ENCODE measurements around the gene ATP11A.
A peak's percentile ranks its signal among the peaks of the same experiment; 100 is the strongest.
"Not testable (repeated sequence)": the region's sequence is repeated elsewhere in the genome, so short reads cannot be mapped to it uniquely, and the experiment has no call there.

ATP11A gene

DNA sequence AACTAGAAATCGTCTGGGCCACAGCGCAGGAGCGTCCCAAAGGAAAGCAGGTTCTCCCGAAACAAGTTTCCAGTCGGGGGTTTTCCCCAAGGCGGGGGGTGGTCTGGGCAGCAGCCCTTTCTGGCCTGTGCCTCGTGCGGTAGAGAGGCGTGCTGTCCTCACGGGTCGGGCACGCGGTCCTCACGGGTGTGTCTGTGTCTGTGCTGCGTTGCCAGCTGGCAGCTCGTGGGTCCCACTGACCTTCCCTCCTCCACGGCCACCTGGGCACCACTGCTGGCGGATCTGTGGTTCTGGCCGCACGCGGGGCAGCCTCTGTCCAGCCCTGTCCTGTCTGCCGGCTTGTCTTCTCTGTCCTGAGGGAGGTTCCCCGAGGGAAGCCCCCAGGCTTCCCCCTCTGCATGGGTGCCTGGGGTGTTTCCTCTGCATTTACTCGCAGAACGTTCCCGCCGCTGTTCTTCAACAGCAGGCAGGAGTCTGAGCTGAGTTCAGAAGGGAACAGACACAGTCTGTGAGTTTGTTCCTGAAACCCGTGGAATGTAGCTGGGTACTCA is 181.0 kb downstream of the ATP11A start:
- no peak for DNase-seq

DNA sequence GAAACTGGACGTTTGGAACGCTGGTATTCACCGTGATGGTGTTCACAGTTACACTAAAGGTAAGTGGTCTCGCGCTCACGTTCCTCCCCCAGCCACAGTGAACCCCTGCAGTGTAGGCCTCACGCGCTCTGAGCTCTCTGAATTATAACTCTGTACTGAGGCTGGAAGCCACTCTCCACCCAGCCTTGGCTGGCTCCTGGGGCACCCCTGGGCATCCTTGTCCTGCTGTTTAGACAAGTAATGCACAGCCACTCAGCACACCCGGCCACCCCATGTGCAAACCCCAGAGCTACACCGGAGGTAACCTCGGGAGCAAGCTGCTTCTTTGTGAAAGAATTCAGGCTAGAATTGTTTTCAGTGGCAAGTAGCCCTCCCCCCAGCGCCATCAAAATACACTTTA is 181.9 kb downstream of the ATP11A start:
- DNase-seq: no peak

DNA sequence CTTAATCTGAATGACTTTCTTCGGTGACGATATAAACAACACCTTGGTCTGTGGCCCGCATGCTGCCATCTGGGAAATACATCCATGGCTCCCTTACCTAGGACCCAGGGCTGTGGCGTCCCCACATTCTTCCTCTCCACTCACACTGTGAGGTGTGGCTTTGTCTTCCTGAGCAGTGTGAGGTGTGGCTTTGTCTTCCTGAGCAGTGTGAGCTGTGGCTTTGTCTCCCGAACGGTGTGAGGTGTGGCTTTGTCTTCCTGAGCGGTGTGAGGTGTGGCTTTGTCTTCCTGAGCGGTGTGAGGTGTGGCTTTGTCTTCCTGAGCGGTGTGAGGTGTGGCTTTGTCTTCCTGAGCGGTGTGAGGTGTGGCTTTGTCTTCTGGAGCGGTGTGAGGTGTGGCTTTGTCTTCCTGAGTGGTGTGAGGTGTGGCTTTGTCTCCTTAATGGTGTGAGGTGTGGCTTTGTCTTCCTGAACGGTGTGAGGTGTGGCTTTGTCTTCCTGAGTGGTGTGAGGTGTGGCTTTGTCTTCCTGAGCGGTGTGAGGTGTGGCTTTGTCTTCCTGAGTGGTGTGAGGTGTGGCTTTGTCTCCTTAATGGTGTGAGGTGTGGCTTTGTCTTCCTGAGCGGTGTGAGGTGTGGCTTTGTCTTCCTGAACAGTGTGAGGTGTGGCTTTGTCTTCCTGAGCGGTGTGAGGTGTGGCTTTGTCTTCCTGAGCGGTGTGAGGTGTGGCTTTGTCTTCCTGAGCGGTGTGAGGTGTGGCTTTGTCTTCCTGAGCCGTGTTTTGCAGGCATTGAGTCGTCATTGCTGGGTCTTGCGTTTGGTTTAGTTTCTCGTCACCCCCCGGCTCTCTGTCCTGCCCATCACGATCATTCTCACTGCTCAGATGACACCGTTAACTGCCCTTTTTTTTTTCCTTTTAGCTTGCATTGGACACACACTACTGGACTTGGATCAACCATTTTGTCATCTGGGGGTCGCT is 183.1 kb downstream of the ATP11A start:
- DNase-seq: not testable (repeated sequence)

DNA sequence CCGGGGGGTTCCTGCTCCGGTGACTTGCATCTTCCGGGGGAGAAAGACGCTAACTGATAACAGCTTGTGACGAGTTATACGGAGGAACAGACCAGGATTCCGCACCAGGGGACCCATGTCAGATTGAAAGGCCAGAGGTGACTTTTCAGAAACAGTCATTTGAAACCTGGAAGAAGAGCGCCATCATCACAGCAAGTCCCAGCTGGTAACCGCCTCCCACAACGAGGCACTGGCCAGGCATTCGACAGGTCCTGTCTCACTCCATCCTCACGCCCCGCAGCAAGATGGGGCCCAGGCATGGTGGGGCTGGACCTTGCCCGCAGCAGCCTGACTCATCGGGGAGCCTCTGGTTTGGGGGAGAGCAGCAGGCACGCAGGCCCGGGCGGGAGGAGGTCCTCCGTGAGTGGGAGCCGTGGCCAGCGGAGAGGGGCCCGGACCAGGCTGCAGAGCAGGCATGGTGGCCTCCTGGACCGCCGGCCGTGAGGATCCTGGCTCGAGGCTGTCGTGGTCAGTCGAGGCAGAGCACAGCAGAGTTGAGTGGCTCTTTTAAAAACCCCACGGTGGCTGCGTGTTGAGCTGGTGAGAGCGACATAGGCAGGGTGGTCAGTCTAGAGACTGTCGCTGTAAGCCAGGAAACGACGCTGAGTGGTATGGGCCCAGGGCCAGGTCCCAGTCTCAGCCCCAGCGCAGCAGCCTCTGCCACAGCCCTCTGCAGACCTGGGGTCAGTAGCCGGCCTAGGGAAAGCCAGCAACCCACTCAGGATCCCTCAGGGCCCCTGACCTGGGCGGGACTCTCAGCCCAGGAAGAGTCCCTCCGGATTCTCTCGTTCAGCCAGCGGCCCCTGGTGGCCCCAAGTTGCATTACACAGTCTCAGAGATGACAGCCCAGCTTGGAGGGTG is 184.3 kb downstream of the ATP11A start:
- DNase-seq: peak; percentile 58

DNA sequence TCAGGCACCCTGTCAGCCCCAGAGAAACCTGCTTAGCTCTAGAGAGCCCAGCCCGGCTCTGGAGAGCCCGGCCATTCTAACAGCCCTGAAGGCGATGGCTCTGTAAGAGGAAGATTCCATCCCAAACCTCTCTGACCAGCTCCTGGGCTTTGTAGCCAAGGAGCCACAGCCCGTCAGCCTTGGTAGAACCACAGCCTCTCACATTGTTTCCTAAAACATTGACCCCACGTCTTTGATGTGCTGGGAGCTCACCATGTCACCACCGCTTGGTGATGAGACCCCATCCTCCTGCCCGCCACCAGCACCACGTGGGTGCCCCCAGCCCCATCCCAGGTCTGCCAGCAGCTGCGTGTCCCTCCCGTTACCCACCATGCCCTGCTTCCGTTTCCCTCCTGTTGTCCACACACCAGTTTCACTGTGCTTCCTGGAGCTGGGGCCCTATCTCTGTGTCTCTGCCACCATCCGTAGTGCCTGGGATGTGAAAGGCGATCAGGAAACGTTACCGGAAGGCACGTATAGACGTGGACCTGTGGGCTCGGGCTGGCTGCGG is 185.0 kb downstream of the ATP11A start:
- no peak for DNase-seq

DNA sequence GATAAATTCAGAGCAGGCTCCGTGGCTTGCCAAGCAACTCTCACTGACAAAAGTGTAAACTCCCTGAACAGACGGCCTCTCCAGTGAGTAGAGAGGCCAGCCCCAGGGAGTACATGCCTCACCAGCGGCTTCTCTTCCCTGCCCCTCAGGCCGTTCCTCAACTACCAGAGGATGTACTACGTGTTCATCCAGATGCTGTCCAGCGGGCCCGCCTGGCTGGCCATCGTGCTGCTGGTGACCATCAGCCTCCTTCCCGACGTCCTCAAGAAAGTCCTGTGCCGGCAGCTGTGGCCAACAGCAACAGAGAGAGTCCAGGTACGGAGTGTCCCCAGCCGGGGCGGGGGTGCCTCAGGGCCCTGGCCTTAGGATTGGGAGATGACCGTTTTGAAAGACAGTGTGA is 185.8 kb downstream of the ATP11A start:
- no peak for DNase-seq

DNA sequence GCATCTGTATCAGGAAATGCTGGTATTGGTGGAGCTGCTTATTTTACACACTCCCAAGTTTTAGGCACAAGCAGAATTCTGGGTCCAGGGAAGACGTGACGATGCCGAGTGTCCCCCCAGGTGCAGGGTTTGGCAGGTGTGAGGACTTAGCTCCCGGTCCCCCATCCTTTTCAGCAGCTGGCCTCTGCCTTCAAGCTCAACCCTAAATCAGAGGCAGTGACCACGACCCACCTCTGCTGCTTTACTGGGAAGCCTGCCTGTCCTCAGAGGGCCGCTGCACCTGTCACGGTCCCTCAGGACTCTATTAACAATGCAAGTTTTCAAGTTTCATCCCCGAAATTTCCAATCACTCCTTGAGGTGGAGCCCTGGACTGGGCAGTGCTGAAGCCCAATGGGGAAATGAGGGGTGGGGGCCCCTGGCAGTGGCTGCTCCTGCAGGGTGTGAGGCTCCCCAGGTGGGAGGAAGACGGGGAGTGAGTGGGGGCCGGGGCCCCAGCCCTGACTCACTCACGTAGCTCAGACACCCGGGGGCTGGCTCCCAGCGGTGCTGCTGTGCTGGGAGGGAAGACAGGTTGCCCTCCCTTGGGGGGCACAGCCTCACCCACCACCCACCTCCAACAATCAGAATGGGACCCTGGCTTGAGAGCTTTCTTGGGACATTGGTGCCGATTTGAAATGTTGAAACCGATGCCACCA is 186.6 kb downstream of the ATP11A start:
- no peak for DNase-seq

DNA sequence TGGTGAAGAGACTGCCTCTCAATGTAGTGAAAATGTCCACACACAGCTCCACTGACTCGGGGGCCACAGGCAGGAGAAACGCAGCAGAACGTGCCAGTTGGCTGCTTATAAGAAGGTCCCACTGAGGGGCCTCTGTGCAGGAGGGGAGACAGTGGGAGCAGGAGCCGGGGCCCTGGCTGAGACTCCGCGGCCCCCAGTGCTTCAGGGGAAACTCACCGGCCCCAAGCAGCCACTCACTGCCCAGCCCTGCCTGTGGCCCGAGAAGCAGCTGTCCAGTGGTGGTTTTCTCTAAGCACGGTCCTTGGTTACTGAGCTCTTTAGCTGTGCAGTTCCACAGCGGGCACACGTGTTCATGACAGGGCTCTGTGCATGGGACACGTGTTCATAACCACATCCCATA is 187.2 kb downstream of the ATP11A start:
- DNase-seq: no peak

DNA sequence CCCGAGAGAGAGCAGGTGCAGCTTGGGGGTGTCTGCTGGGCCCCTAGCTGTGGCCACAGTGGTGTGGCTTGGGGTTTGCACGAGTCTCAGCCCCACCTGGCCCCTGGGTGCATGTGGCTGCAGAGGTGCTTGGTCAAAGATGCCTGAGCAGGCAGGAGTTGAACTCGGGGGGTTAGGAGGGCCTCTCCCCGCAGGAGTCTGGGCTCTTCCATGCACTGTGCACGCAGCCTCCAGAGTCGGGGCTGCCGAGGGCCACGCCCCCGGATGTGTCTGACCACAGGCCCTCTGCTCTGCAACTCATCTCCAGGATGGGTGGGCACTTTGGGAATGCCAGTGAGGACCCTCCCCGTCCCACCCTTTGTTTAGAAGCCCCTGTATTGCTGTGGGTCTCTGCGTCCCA is 187.7 kb downstream of the ATP11A start:
- DNase-seq: no peak

DNA sequence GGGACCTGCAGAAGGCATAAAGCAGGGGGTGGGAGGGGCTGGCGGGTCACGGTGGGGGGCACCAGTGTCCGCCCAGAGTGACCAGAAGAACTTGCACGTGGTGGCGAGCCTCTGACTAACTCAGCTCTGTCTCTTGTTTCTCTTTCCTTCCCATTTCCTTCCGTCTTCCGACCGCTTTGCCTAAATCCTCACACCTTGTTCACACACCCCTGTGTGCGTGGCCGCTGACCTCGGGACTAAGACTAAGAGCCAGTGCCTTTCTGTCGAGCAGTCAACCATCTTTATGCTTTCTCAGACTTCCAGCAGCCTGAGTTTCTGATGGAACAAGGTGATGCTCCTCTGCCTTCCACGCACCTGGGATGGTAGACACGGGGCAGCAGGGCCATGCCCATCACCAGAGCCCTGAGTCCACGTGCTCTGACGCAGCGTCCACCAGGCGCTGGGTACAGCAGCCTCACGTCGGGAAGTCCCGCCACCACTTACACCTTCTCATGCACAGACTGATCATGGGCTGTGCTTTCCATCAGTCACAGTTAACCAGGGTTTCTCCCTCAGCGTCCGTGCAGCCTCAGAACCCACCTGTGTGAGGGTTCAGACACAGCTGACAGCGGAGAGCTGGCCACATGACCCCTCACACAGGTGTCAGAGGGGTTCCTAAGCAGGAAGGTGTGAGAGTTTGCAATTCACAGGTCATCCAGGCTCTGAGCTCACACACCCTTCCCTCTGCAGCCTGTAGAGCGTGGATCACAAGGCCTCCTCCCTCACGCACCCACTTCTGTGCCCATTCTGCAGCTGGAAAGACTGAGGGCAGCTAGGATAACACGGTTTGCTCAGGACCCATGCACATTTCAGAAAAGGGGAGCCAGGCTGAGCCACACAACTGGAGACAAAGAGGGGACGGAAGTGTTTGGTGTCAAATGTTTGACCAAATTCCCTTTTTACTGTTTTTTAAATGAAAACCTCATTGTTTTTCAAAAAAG is 188.4 kb downstream of the ATP11A start:
- DNase-seq: no peak

DNA sequence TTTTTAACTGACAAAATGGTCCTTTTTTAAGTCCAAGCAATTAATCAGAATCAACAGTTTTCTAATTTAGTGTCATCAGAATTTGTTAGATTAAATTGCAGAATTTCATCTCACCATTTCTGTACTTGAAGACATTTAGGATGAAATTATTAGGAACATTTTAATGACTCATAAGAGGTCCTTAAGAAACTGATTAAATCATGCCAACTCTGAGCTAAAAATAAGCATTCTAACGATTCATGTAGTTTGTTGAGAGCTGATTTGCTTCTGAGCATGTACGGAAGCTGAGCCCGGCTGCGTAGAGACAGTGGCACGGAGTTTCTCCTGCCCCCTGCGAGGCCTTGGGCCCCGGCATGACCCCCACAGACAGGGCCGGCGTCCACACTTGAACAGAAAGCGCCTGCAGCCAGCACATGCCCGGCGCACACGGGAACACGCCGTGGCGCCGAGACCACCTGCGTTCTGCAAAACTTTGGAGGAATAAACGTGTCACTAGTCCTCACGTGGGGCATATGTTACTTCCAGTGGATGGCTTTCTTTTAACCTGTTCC is 189.5 kb downstream of the ATP11A start:
- DNase-seq: no peak

DNA sequence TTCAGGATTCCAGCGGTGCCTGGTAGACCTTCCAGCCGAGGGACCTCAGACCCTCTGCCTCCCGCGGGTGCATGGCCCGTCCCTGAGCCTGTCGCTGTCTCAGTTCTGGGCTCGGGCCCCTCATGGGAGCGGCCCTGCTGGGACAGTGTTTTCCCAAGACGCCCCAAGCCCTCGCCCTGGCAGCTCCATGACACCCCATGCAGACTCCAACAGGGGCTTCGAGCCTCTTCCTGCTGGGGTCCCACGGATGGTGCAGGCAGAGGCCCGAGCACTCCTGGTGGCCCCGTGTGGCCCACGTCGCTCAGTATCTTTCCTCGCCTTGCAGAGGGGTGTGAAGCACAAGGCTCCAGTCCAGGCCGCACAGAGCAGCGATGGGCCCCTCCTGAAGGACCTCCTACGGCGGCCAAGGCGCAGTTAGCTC is 190.4 kb downstream of the ATP11A start:
- no peak for DNase-seq

DNA sequence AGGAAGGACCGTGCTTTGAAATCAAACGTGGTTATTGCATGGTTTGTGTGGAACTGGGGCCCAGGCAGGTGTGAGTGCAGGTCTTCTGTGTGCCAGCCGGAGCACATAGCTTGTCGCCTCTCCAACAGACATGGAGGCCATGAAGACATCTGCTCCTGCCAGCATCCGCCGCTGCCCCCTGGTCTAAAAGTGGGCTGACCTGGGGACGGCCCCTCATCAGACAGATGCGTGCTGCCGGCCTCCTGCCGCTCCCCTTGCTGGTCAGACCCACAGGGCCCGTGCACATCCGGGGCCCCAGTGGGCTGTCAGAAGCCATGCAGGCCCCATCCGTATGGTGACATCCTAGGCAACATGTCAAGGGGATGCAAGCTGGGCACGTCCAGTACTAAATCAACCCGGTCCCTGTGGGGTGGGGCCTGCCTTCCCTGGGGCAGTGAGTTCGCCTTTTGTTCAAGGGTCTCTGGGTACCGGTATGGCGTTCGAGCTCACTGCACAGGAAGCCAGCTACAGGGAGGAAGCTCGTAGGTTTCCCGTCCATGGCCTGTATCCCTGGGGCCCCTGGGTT is 191.2 kb downstream of the ATP11A start:
- no peak for DNase-seq

DNA sequence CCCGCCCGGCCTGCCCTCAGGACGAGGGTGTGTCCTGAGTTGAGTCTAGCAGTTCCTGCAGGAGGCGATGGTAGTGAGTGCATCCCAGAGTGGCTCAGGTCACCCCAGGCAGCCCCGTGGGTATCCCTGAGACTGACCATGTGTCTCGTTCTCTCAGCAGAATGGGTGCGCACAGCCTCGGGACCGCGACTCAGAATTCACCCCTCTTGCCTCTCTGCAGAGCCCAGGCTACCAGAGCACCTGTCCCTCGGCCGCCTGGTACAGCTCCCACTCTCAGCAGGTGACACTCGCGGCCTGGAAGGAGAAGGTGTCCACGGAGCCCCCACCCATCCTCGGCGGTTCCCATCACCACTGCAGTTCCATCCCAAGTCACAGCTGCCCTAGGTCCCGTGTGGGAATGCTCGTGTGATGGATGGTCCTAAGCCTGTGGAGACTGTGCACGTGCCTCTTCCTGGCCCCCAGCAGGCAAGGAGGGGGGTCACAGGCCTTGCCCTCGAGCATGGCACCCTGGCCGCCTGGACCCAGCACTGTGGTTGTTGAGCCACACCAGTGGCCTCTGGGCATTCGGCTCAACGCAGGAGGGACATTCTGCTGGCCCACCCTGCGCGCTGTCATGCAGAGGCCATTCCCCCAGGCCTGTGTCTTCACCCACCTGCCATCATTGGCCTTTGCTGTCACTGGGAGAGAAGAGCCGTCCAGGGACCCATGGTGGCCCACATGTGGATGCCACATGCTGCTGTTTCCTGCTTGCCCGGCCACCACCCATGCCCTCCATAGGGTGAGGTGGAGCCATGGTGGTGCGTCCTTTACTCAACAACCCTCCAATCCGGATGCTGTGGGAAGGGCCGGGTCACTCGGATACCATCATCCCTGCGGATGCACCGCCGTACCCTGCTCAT is 192.1 kb downstream of the ATP11A start:
- DNase-seq: no peak

DNA sequence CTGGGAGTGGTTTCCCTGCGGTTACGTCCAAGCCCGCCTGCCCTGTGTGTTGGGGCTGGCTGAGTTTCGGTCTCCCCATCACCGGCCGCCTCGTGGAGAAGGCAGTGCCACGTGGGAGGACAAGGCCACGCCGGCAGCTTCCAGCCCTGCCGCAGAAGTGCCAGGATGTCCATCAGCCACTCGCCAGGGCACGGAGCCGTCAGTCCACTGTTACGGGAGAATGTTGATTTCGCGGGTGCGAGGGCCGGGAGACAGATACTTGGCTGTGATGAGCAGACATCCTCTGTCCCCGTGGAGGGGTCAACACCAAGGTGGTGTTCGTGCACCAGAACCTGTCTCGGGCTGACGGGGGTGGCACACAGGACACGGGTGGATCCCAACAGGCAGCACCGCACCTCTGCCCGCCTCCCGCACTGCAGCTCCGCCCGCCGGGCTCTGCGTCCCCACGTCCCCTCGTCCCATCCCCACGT is 192.8 kb downstream of the ATP11A start:
- no peak for DNase-seq

DNA sequence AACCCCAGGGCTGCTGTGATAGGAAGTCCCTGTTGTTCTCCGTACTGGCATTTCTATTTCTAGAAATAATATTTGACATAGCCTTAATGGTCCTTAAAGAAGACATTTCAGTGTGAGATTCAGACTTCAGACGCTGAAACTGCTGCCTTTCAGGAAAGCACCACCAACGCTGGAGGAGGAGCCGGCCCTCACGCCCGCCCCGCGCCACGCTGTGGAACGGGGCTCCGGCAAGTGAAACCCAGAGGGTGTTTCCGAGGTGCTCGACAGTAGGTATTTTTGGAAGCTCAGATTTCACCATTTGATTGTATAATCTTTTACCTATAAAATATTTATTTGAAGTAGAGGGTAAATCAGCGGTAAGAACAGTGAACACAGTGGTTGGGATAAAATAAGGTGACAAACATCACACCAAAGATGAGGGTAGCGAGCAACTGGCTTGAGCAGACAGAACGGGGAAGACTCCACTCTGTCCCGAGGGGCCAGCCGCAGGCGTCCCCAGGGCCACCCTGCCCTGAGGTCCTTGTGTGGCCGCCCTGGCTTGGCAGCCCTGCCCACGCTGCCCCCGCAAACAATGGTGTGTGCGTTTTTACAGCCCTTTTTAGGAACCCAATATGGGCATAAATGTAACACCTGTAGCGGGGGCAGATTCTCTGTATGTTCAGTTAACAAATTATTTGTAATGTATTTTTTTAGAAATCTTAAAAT is 193.6 kb downstream of the ATP11A start:
- no peak for DNase-seq

DNA sequence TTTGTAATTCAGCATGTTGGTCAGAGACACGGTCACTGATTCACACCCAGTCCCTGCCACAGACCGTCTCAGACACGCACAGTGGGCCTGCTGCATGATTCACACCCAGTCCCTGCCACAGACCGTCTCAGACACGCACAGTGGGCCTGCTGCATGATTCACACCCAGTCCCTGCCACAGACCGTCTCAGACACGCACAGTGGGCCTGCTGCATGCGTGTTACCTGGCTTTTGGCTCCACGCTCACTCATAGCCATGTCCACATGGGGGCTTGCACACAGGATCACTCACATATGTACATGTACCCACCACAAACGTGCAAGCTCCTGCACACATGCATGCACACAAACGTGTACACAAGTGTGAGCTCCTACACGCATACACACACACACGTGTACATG is 194.9 kb downstream of the ATP11A start:
- DNase-seq: not testable (repeated sequence)

DNA sequence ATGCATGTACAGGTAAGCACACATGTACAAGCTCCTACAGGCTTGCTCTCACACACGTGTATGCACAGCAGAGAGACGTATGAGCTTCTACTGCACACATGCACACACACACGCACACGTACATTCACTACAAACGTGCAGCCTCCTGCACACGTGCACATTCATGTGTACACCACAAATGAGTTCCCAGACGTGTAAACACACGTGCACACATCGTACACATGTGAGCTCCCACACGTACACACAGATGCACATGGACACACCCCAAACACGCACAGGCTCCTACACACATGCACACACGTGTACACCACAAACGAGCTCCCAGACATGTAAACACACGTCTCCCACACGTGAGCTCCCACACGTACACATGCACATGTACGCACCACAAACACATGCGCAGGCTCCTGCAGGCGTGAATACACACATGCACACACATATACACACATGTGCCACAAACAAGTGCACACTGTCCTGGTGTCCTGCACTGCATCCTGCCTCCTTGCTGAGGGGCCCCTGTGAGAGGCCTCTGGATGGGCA is 195.5 kb downstream of the ATP11A start:
- DNase-seq: no peak
